Measurements from ENCODE around the gene MRI1. TPM values are rescaled to one million over a fixed set of nuclear protein-coding genes. Genes with fewer than 3 reads are reported as not detected.

MRI1 gene
- total RNA-seq, 1 experiment from 2014 or later: 17.8 TPM

GRCh38 chr19:13806728-13807127 is 42.4 kb downstream of the MRI1 start:
- in situ Hi-C loops (cut with HindIII; ENCODE audit: low pct_unique_long_range_greater_than_20kb, low sequenced_read_pairs): no loop called here

GRCh38 chr19:13807421-13808021 is 43.2 kb downstream of the MRI1 start:
- in situ Hi-C loops (cut with HindIII; ENCODE audit: low pct_unique_long_range_greater_than_20kb, low sequenced_read_pairs): no loop called here
- no peak for DNase-seq (ENCODE audit: low read depth, low spot score)

More at GRCh38 chr19:13806728-13807127, 42.4 kb downstream of the MRI1 start:
- no peak for DNase-seq (ENCODE audit: low read depth, low spot score)

GRCh38 chr19:13808856-13809255 is 44.5 kb downstream of the MRI1 start:
- DNase-seq (ENCODE audit: low read depth, low spot score): no peak
- in situ Hi-C loops (cut with HindIII; ENCODE audit: low pct_unique_long_range_greater_than_20kb, low sequenced_read_pairs): no loop called here

- in situ Hi-C loops (cut with HindIII; ENCODE audit: low pct_unique_long_range_greater_than_20kb, low sequenced_read_pairs): no loop called here
- no peak for DNase-seq (ENCODE audit: low read depth, low spot score)
These were observed 48.2 kb downstream of the MRI1 start for GRCh38 chr19:13812544-13812943.

- no peak for DNase-seq (ENCODE audit: low read depth, low spot score)
- in situ Hi-C loops (cut with HindIII; ENCODE audit: low pct_unique_long_range_greater_than_20kb, low sequenced_read_pairs): no loop called here
These were observed 48.8 kb downstream of the MRI1 start for GRCh38 chr19:13813147-13813546.

- in situ Hi-C loops (cut with HindIII; ENCODE audit: low pct_unique_long_range_greater_than_20kb, low sequenced_read_pairs): no loop called here
- DNase-seq (ENCODE audit: low read depth, low spot score): no peak
These were observed 50.2 kb downstream of the MRI1 start for GRCh38 chr19:13814550-13814949.

- in situ Hi-C loops (cut with HindIII; ENCODE audit: low pct_unique_long_range_greater_than_20kb, low sequenced_read_pairs): no loop called here
- DNase-seq (ENCODE audit: low read depth, low spot score): no peak
These were observed 52.8 kb downstream of the MRI1 start for GRCh38 chr19:13817018-13817614.

GRCh38 chr19:13817615-13818371 is 53.5 kb downstream of the MRI1 start:
- in situ Hi-C loops (cut with HindIII; ENCODE audit: low pct_unique_long_range_greater_than_20kb, low sequenced_read_pairs): no loop called here
- no peak for DNase-seq (ENCODE audit: low read depth, low spot score)

- in situ Hi-C loops (cut with HindIII; ENCODE audit: low pct_unique_long_range_greater_than_20kb, low sequenced_read_pairs): no loop called here
- DNase-seq (ENCODE audit: low read depth, low spot score): no peak
These were observed 54.9 kb downstream of the MRI1 start for GRCh38 chr19:13819238-13819637.

GRCh38 chr19:13821292-13821691 is 57.0 kb downstream of the MRI1 start:
- DNase-seq (ENCODE audit: low read depth, low spot score): no peak
- in situ Hi-C loops (cut with HindIII; ENCODE audit: low pct_unique_long_range_greater_than_20kb, low sequenced_read_pairs): no loop called here

GRCh38 chr19:13823256-13823655 is 58.9 kb downstream of the MRI1 start:
- DNase-seq (ENCODE audit: low read depth, low spot score): no peak
- in situ Hi-C loops (cut with HindIII; ENCODE audit: low pct_unique_long_range_greater_than_20kb, low sequenced_read_pairs): no loop called here

Small RNA genes lying within 50 kb of the gene (small RNA-seq; reads per million reads assigned to genes)
- gene RN7SL619P: 0 reads per million in 2 experiments

Other genes starting within 250 kb of the MRI1 start
- gene C19orf53, start 9.9 kb downstream of the MRI1 start, total RNA-seq (2014; rRNA removed; shearing (Covaris generic)): 175 and 179 TPM in 2 replicates
- gene ZSWIM4, start 30.9 kb downstream of the MRI1 start, total RNA-seq (2014; rRNA removed; shearing (Covaris generic)): 1.3 and 1.4 TPM in 2 replicates
- gene NANOS3, start 112.6 kb downstream of the MRI1 start, total RNA-seq (2014; rRNA removed; shearing (Covaris generic)): not detected in 2 replicates
- 0.56 and 1.1 TPM in 2 replicates for gene BRME1, start 141.6 kb downstream of the MRI1 start, total RNA-seq (2014; rRNA removed; shearing (Covaris generic))
- 10.5 and 11.0 TPM in 2 replicates for gene CC2D1A, start 141.7 kb downstream of the MRI1 start, total RNA-seq (2014; rRNA removed; shearing (Covaris generic))
- not detected in 2 replicates for gene PODNL1, start 173.9 kb downstream of the MRI1 start, total RNA-seq (2014; rRNA removed; shearing (Covaris generic))
- 8.3 and 9.3 TPM in 2 replicates for gene DCAF15, start 188.0 kb downstream of the MRI1 start, total RNA-seq (2014; rRNA removed; shearing (Covaris generic))
- 0.87 and 0.90 TPM in 2 replicates for gene RFX1, start 241.8 kb downstream of the MRI1 start, total RNA-seq (2014; rRNA removed; shearing (Covaris generic))

Data from SK-MEL-5 (cell line).